HepG2 (cell line): ENCODE results near the gene AKR1A1. TPM values are rescaled to one million over a fixed set of nuclear protein-coding genes. Genes with fewer than 3 reads are reported as not detected.

Experiments used
- CBX5 ChIP-seq: sonication (generic); formaldehyde crosslinking; IDR thresholded peaks from 2 replicates; pipeline ENCODE4 v1.4.0; 2020; ENCODE audit warnings: missing genetic modification reagents, borderline replicate concordance
- CSRNP2 ChIP-seq: sonication (generic); formaldehyde crosslinking; conservative IDR thresholded peaks from 2 replicates; pipeline ENCODE4 v1.8.0; 2022; ENCODE audit warnings: low read depth, missing genetic modification reagents
- ELF1 ChIP-seq: sonication (generic); formaldehyde crosslinking; IDR thresholded peaks from 2 replicates; pipeline ENCODE4 v1.4.0; 2020; ENCODE audit warnings: missing genetic modification reagents
- ETV5 ChIP-seq: IDR thresholded peaks from 2 replicates; pipeline ENCODE4 v1.6.1; 2018; ENCODE audit warnings: missing biosample characterization, missing genetic modification reagents, inconsistent platforms, borderline replicate concordance
- GABPB1 ChIP-seq: IDR thresholded peaks from 2 replicates; pipeline ENCODE4 v1.6.1; 2016; ENCODE audit warnings: mild to moderate bottlenecking, missing genetic modification reagents, moderate library complexity, missing compliant biosample characterization
- HNRNPL ChIP-seq: fragments of 200-400 bp; formaldehyde crosslinking; IDR thresholded peaks from 2 replicates; pipeline ENCODE4 v1.6.1; 2017; ENCODE audit warnings: mild to moderate bottlenecking, low read depth, low read length
- HOXA3 ChIP-seq: sonication (generic); formaldehyde crosslinking; IDR thresholded peaks from 2 replicates; pipeline ENCODE4 v1.5.0; 2020; ENCODE audit warnings: missing genetic modification reagents
- HOXD1 ChIP-seq: sonication (generic); formaldehyde crosslinking; IDR thresholded peaks from 2 replicates; pipeline ENCODE4 v1.5.0; 2020; ENCODE audit warnings: missing genetic modification reagents
- MAFF ChIP-seq: IDR thresholded peaks from 2 replicates; pipeline ENCODE4 v1.6.1; 2011; ENCODE audit warnings: low read depth, low read length, improper control_type of control experiment
- MIER3 ChIP-seq: IDR thresholded peaks from 2 replicates; pipeline ENCODE4 v1.6.1; 2016; ENCODE audit warnings: missing compliant biosample characterization, borderline replicate concordance
- MZF1 ChIP-seq: sonication (generic); formaldehyde crosslinking; IDR thresholded peaks from 2 replicates; pipeline ENCODE4 v1.8.1; 2023; ENCODE audit warnings: mild to moderate bottlenecking, missing genetic modification reagents, borderline replicate concordance
- NAIF1 ChIP-seq: sonication (generic); formaldehyde crosslinking; IDR thresholded peaks from 2 replicates; pipeline ENCODE4 v1.5.0; 2020; ENCODE audit warnings: mild to moderate bottlenecking, missing genetic modification reagents, borderline replicate concordance
- NFKB2 ChIP-seq: sonication (generic); formaldehyde crosslinking; IDR thresholded peaks from 2 replicates; pipeline ENCODE4 v1.4.0; 2020; ENCODE audit warnings: missing genetic modification reagents, borderline replicate concordance
- REPIN1 ChIP-seq: sonication (generic); formaldehyde crosslinking; IDR thresholded peaks from 2 replicates; pipeline ENCODE4 v1.8.0; 2022; ENCODE audit warnings: missing genetic modification reagents, low read depth, mild to moderate bottlenecking, borderline replicate concordance
- RFXAP ChIP-seq: sonication (generic); formaldehyde crosslinking; IDR thresholded peaks from 2 replicates; pipeline ENCODE4 v1.4.0; 2020; ENCODE audit warnings: missing genetic modification reagents, borderline replicate concordance
- SNAI1 ChIP-seq: sonication (generic); formaldehyde crosslinking; IDR thresholded peaks from 2 replicates; pipeline ENCODE4 v1.5.0; 2020; ENCODE audit warnings: mild to moderate bottlenecking, missing genetic modification reagents, borderline replicate concordance
- TRIM24 ChIP-seq: sonication (generic); formaldehyde crosslinking; IDR thresholded peaks from 2 replicates; pipeline ENCODE4 v1.8.0; 2022; ENCODE audit warnings: mild to moderate bottlenecking, missing genetic modification reagents
- ZFP36L1 ChIP-seq: sonication (generic); formaldehyde crosslinking; IDR thresholded peaks from 2 replicates; pipeline ENCODE4 v1.8.0; 2022; ENCODE audit warnings: mild to moderate bottlenecking, missing genetic modification reagents, moderate library complexity
- ZMAT3 ChIP-seq: sonication (generic); formaldehyde crosslinking; conservative IDR thresholded peaks from 2 replicates; pipeline ENCODE4 v1.7.0; 2021; ENCODE audit warnings: missing genetic modification reagents
- ZNF17 ChIP-seq: sonication (generic); formaldehyde crosslinking; IDR thresholded peaks from 2 replicates; pipeline ENCODE4 v1.5.0; 2020; ENCODE audit warnings: mild to moderate bottlenecking, missing genetic modification reagents
- ZNF24 ChIP-seq: fragments of 450-650 bp; IDR thresholded peaks from 2 replicates; pipeline ENCODE4 v1.6.1; 2017; ENCODE audit warnings: antibody characterized with exemption, mild to moderate bottlenecking
- ZNF3 ChIP-seq: IDR thresholded peaks from 2 replicates; pipeline ENCODE4 v1.7.0; 2017; ENCODE audit warnings: inconsistent platforms
- ZNF672 ChIP-seq: sonication (generic); formaldehyde crosslinking; IDR thresholded peaks from 2 replicates; pipeline ENCODE4 v1.8.1; 2022; ENCODE audit warnings: missing genetic modification reagents
- ZNF761 ChIP-seq: sonication (generic); formaldehyde crosslinking; conservative IDR thresholded peaks from 2 replicates; pipeline ENCODE4 v1.4.0; 2020; ENCODE audit warnings: mild to moderate bottlenecking, missing genetic modification reagents
- ZNF816 ChIP-seq: sonication (generic); formaldehyde crosslinking; IDR thresholded peaks from 2 replicates; pipeline ENCODE4 v1.8.0; 2022; ENCODE audit warnings: missing genetic modification reagents, mild to moderate bottlenecking, borderline replicate concordance
- polyA plus RNA-seq, 8 experiments: library from polyadenylated mRNA; depleted of rRNA in 3 of 8; stranded (reverse) in 7 of 8; unstranded in 1 of 8; fragments of >200 nt; fragmentation: Illumina TruSeq in 4 of 8; extraction: Trizol in 4 of 8; gene quantifications; 2 replicates each; pipeline versions ENCODE4 v1.2.1 to v1.2.3, GENCODE V29; 2011 to 2016; ENCODE audit warnings: low read depth in 4 of 8, missing spikeins in 1 of 8, mixed read lengths in 1 of 8; ENCODE audit not compliant: insufficient read depth in 1 of 8
- total RNA-seq, 5 experiments: library from RNA; depleted of rRNA; stranded (reverse); fragments of >200 nt; fragmentation: Illumina TruSeq; extraction: Trizol; gene quantifications; 2 replicates each; pipeline ENCODE4 v1.2.3, GENCODE V29; 2016; ENCODE audit warnings: low read depth in 1 of 5
- TF ChIP-seq, protein P1 (sequence below): IDR thresholded peaks from 2 replicates; pipeline ENCODE4 v1.6.1; 2016; ENCODE audit warnings: mild to moderate bottlenecking
- TF ChIP-seq, protein P2 (sequence below): sonication (generic); formaldehyde crosslinking; IDR thresholded peaks from 2 replicates; pipeline ENCODE4 v1.8.1; 2023; ENCODE audit warnings: missing genetic modification reagents, mild to moderate bottlenecking, borderline replicate concordance
- TF ChIP-seq, protein P3 (sequence below): sonication (generic); formaldehyde crosslinking; IDR thresholded peaks from 2 replicates; pipeline ENCODE4 v1.5.1; 2020; ENCODE audit warnings: mild to moderate bottlenecking, moderate library complexity, missing genetic modification reagents

Gene AKR1A1
- total and polyA plus RNA-seq, 2 of the 13 experiments (the other 11 are each of a cell fraction or from before 2014, with no cell fraction given): 181 to 217 TPM

GRCh38 chr1:45542591-45542990 lies 8.0 kb upstream of the AKR1A1 start (continued):
- TF ChIP-seq ELF1 (peak; percentile 25), SNAI1 (no peak), MAFF (no peak), TRIM24 (no peak), HOXD1 (CRISPR knock-in tag) (no peak), ZMAT3 (CRISPR knock-in tag) (no peak), MIER3 (CRISPR knock-in tag) (peak; percentile 67; the same call in 1 of the 2 replicates), NFKB2 (CRISPR knock-in tag) (no peak), RFXAP (CRISPR knock-in tag) (no peak), CSRNP2 (CRISPR knock-in tag) (no peak), HOXA3 (peak; percentile 82), ETV5 (CRISPR knock-in tag) (peak; percentile 75; the same call in 1 of the 2 replicates), ZFP36L1 (CRISPR knock-in tag) (no peak), HNRNPL (no peak), ZNF672 (CRISPR knock-in tag) (no peak), ZNF816 (CRISPR knock-in tag) (0 out of 2 replicates have a peak, but pooled peaks have one; percentile 39), CBX5 (CRISPR knock-in tag) (peak; percentile 72; the same call in 1 of the 2 replicates), GABPB1 (CRISPR knock-in tag) (peak; percentile 25; the same call in 1 of the 2 replicates), NAIF1 (CRISPR knock-in tag) (no peak), ZNF17 (CRISPR knock-in tag) (no peak), REPIN1 (CRISPR knock-in tag) (no peak), ZNF24 (no peak), ZNF761 (CRISPR knock-in tag) (no peak), ZNF3 (CRISPR knock-in tag) (no peak; the same call in 1 of the 2 replicates), MZF1 (no peak)
- TF ChIP-seq, protein P1, sequence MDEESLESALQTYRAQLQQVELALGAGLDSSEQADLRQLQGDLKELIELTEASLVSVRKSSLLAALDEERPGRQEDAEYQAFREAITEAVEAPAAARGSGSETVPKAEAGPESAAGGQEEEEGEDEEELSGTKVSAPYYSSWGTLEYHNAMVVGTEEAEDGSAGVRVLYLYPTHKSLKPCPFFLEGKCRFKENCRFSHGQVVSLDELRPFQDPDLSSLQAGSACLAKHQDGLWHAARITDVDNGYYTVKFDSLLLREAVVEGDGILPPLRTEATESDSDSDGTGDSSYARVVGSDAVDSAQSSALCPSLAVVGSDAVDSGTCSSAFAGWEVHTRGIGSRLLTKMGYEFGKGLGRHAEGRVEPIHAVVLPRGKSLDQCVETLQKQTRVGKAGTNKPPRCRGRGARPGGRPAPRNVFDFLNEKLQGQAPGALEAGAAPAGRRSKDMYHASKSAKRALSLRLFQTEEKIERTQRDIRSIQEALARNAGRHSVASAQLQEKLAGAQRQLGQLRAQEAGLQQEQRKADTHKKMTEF (CRISPR knock-in tag): peak; percentile 65; the same call in 1 of the 2 replicates
- TF ChIP-seq, protein P2, sequence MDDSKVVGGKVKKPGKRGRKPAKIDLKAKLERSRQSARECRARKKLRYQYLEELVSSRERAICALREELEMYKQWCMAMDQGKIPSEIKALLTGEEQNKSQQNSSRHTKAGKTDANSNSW (CRISPR knock-in tag): no peak
- TF ChIP-seq, protein P3, sequence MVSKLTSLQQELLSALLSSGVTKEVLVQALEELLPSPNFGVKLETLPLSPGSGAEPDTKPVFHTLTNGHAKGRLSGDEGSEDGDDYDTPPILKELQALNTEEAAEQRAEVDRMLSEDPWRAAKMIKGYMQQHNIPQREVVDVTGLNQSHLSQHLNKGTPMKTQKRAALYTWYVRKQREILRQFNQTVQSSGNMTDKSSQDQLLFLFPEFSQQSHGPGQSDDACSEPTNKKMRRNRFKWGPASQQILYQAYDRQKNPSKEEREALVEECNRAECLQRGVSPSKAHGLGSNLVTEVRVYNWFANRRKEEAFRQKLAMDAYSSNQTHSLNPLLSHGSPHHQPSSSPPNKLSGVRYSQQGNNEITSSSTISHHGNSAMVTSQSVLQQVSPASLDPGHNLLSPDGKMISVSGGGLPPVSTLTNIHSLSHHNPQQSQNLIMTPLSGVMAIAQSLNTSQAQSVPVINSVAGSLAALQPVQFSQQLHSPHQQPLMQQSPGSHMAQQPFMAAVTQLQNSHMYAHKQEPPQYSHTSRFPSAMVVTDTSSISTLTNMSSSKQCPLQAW (CRISPR knock-in tag): 0 out of 2 replicates have a peak, but pooled peaks have one; percentile 23
